Pancreas (tissue), 10 donors: ENCODE results near the gene ARHGAP10. TPM values are rescaled to one million over a fixed set of nuclear protein-coding genes. Genes with fewer than 3 reads are reported as not detected.

Experiments
- ATAC-seq, 4 donors: fragments of 200-7000 bp; cut with Tn5 transposase; one replicate each; pipeline versions ENCODE4 v1.8.0 to v1.9.1; 2020; ENCODE audit warnings: mild to moderate bottlenecking in 4 of 4, moderate library complexity in 4 of 4
- DNase-seq, 6 donors: peaks; one replicate each; pipeline ENCODE4 v3.0.0-alpha.2; 2020
- FAIRE-seq: peaks from 2 replicates; lab custom pipeline; 2012; peaks lifted over from hg19 to GRCh38; lab: Jason Lieb, UNC
- H3K27ac ChIP-seq, 4 donors: fragments of 200-600 bp; sonication (generic); 1 replicate in 3 of 4; 2 replicates in 1 of 4; pipeline versions ENCODE4 v1.5.0 to v1.8.0; 2020
- H3K27me3 ChIP-seq, 4 donors: fragments of 200-600 bp; one replicate each; pipeline ENCODE4 v1.8.0; 2021
- H3K36me3 ChIP-seq, 3 donors: fragments of 200-600 bp; sonication (generic) in 1 of 3; one replicate each; pipeline versions ENCODE4 v1.5.0 to v1.8.0; 2020 to 2021
- H3K4me1 ChIP-seq, 3 donors: fragments of 200-600 bp; one replicate each; pipeline ENCODE4 v1.8.0; 2021
- H3K4me3 ChIP-seq, 4 donors: fragments of 200-600 bp; sonication (generic) in 2 of 4; one replicate each; pipeline versions ENCODE4 v1.5.0 to v1.8.0; 2020 to 2021
- H3K9me3 ChIP-seq, 4 donors: fragments of 200-600 bp; one replicate each; pipeline ENCODE4 v1.8.0; 2021
- WGBS, 2 donors: extraction: QIAGEN DNeasy Blood & Tissue Kit; methylation state at CpG; one replicate each; pipeline ENCODE4 v1.1.7; 2013; 5-methylcytosine and 5-hydroxymethylcytosine counted together
- intact Hi-C, 3 donors: fragments of 100-400 bp; cut with DNase I; formaldehyde crosslinking; loops; one replicate each; pipeline versions ENCODE4 v1.11.1 to v1.14.2; 2022
- polyA plus RNA-seq, 2 donors: library from polyadenylated mRNA; stranded (reverse); fragments of 200-250 nt; gene quantifications; one replicate each; pipeline ENCODE4 v1.2.3, GENCODE V29; 2013
- total RNA-seq, 6 donors: library from RNA; stranded (reverse); fragmentation: NEBNext Ultra II Directional in 4 of 6; extraction: Animal tissue kit (Norgen Biotek cat#: 25700) in 4 of 6; gene quantifications; one replicate each; pipeline versions ENCODE4 v1.2.1 to v1.2.4, GENCODE V29; 2021 to 2023
- TF ChIP-seq, protein P1 (sequence below), 4 donors: fragments of 200-600 bp; sonication (generic) in 3 of 4; IDR thresholded peaks; one replicate each; pipeline versions ENCODE4 v1.5.0 to v1.8.0; 2021; ENCODE audit warnings: antibody characterized with exemption in 4 of 4
- donor health status: healthy with polysubstance abuse.
- donor health status: DM: no; HTN: no; CAD: no; lungs with moderate emphysema.
- donor health status: DM: no; HTN: no; CAD: no.
- donor health status: control.
- donor health status: control.
- donor health status: Bipolar disorder and iron deficiency.
- donor health status: DM: yes; HTN: yes; CAD: no.
- donor health status: DM: no; HTN: no; CAD: no.
- donor health status: DM: no; HTN: no; CAD: no.
- donor health status: DM: yes; HTN: yes; CAD: no.

Gene ARHGAP10
- total and polyA plus RNA-seq, 8 donors: 6.3 to 14.8 (median 8.7) TPM

DNA sequence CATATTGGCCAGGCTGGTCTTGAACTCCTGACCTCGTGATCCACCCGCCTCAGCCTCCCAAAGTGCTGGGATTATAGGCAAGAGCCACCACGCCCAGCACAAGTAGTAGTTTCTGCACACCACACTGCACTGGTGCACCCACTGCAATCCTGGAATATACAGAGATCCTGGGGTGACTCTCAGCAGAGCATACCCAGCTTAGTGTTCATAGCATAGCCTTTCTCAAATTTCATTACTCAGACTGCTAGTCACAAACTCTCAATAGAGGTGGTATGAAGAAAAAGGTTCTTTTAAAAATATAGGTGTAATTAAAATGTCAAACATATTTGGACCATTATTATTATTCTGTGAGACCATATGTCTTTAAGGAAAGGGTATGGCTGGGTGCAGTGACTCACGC lies 6.2 kb upstream of the ARHGAP10 start:
- H3K9me3 ChIP-seq: no peaks in the 10 kb centered on the region
- ATAC-seq: no peak
- H3K36me3 ChIP-seq: no peaks in the 10 kb centered on the region
- intact Hi-C loops: loop anchor here in 1 of 3 donors (10.0 kb wide), 1 partner anchor 139 kb away; no protein-coding TSS in a partner anchor
- H3K27me3 ChIP-seq: no peaks in the 10 kb centered on the region
- H3K27ac ChIP-seq: no peak overlapping the region
- DNase-seq: no peak
- no peaks in the 10 kb centered on the region for H3K4me1 ChIP-seq
- FAIRE-seq: no peak
- 85 to 87% methylated on average over 4 of the region's 4 CpGs for WGBS, 2 donors
- TF ChIP-seq, protein P1, sequence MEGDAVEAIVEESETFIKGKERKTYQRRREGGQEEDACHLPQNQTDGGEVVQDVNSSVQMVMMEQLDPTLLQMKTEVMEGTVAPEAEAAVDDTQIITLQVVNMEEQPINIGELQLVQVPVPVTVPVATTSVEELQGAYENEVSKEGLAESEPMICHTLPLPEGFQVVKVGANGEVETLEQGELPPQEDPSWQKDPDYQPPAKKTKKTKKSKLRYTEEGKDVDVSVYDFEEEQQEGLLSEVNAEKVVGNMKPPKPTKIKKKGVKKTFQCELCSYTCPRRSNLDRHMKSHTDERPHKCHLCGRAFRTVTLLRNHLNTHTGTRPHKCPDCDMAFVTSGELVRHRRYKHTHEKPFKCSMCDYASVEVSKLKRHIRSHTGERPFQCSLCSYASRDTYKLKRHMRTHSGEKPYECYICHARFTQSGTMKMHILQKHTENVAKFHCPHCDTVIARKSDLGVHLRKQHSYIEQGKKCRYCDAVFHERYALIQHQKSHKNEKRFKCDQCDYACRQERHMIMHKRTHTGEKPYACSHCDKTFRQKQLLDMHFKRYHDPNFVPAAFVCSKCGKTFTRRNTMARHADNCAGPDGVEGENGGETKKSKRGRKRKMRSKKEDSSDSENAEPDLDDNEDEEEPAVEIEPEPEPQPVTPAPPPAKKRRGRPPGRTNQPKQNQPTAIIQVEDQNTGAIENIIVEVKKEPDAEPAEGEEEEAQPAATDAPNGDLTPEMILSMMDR (IDR thresholded peaks at IDR 0.05): no peak
- H3K4me3 ChIP-seq: no peak overlapping the region

DNA sequence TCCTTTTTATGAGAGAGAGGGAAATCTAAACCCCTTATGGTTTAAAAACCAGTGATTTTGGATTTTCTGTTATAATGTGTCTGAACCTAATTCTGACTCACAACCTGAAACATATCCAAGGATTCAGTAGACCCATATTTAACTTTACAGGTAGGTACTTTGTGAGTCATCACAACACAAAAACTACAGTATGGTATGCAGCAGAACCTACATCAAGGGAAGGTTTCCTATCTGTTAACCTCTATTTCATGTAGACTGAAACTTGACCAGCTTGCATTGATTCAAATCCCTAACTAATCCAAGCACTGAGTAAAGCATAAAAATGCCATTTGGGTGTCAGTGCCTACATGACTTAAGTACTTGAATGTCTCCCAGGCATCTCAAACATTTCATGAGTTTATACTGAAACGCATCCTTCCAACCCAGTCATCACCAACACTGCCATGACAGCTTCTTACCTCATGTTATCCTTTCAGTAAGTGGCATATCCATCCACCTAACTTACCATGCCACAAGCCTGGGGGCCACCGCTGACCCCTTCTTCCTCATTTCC lies 4.3 kb upstream of the ARHGAP10 start:
- Histone ChIP-seq H3K27ac (no peak overlapping the region), H3K9me3 (no peaks in the 10 kb centered on the region), H3K27me3 (no peaks in the 10 kb centered on the region), H3K4me3 (no peak overlapping the region), H3K4me1 (no peaks in the 10 kb centered on the region), H3K36me3 (no peaks in the 10 kb centered on the region)
- no peak for DNase-seq
- intact Hi-C loops: loop anchor here in 1 of 3 donors (10.0 kb wide), 1 partner anchor 137 kb away; no protein-coding TSS in a partner anchor
- no peak for FAIRE-seq
- no peak for ATAC-seq
- TF ChIP-seq, protein P1 (IDR thresholded peaks at IDR 0.05): no peak
- 89 to 91% methylated on average over 2 of the region's 2 CpGs for WGBS, 2 donors

DNA sequence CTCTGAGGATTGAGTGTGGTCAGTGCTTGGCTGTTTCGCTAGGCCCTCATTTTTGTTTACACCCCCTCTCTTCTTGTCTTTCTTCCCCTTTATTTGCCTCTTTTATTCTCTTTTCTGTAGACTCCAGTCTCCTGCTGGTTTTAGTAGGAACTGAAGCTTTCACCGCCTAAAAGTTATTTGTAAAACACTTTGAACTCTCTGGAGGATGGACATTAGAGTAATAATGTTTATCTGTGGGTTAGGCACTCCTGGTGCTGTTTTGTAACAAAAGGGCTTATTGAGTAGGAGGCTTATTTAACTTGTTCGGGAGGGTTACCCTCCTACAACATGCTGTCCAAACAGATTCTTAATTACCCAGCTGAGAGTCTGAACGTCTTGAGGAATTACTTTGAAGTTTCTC lies 1.6 kb upstream of the ARHGAP10 start:
- H3K27ac ChIP-seq: no peak overlapping the region
- no peak for DNase-seq
- no peak overlapping the region for H3K4me3 ChIP-seq
- no peaks in the 10 kb centered on the region for H3K27me3 ChIP-seq
- FAIRE-seq: no peak
- no peaks in the 10 kb centered on the region for H3K9me3 ChIP-seq
- TF ChIP-seq, protein P1 (IDR thresholded peaks at IDR 0.05): no peak
- intact Hi-C loops: no loop called here
- peaks cover 5 to 20% (median 7%) of the 10 kb centered on the region in 3 donors for H3K4me1 ChIP-seq
- 79 to 86% methylated on average over 4 of the region's 4 CpGs for WGBS, 2 donors
- no peaks in the 10 kb centered on the region for H3K36me3 ChIP-seq
- no peak for ATAC-seq

DNA sequence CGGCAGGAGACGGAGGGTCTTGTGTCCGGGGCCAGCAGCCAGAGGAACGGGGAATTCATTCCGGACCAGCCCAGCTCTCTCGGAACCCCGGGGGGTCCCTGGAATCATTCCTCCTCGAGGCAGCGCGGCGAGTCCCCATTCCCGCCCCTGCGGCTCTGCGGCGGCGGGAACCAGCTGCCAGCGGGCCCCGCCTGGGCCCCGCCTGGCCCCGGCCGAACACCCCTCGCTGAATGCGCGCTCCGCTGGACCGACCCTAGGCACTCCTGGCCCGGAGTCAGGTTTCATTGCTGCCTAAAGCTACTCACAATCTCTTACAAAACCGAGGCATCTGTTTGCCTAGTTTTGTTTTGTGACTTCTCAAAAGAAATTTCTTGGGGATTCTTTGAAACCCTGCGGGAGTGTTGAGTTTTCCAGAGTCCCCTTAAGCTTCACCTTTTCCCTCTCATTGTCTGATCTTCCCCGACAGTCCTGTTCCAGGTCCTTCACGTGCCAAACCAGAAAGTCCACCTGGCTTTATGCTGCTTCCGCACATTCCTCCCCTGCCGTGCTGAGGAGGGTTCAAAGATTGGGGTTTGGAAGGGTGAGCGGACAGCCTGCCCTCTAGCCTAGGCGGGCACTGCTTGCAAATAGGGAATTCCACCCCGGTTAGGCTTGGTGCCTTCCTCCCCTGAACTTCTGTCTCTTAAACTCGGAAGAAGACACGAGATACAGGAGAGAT lies 789 bp downstream of the ARHGAP10 start:
- intact Hi-C loops: no loop called here
- Histone ChIP-seq H3K4me3 (peak overlapping the region; percentile 45 to 93 (median 76)), H3K4me1 (peaks cover 5 to 21% (median 7%) of the 10 kb centered on the region in 3 donors), H3K27ac (peak overlapping the region; percentile 55 to 86 (median 78)), H3K36me3 (no peaks in the 10 kb centered on the region), H3K27me3 (no peaks in the 10 kb centered on the region), H3K9me3 (no peaks in the 10 kb centered on the region)
- FAIRE-seq (no peak), DNase-seq (peak; percentile 39 to 78 (median 52)), ATAC-seq (peak; percentile 67 to 80 (median 74))
- TF ChIP-seq, protein P1 (IDR thresholded peaks at IDR 0.05): no peak
- WGBS, 2 donors: 1% methylated on average over 38 of the region's 38 CpGs
